RPMI7951 (cell line): ENCODE data around the gene ZNF341. TPM values are rescaled to one million over a fixed set of nuclear protein-coding genes. Genes with fewer than 3 reads are reported as not detected.

ENCODE experiments used
- DNase-seq: peaks from one replicate; pipeline ENCODE4 v3.0.0-alpha.2; 2012; ENCODE audit warnings: low read depth
- total RNA-seq: library from RNA; depleted of rRNA; stranded (reverse); fragments of >200 nt; shearing (Covaris generic); gene quantifications from 2 replicates; pipeline ENCODE4 v1.2.3, GENCODE V29; 2014; rRNA removed

ZNF341 gene
- total RNA-seq, 1 experiment from 2014 or later: 1.6 TPM

GRCh38 chr20:33841436-33841799 is 109.6 kb downstream of the ZNF341 start:
- no peak for DNase-seq

Other genes starting within 250 kb of the ZNF341 start
- 7.7 and 8.7 TPM in 2 replicates for gene CBFA2T2, start 241.9 kb upstream of the ZNF341 start, total RNA-seq
- gene C20orf144, start 69.7 kb upstream of the ZNF341 start, total RNA-seq: 0.24 and 0.39 TPM in 2 replicates
- 0.49 TPM in 1 of 2 replicates, not detected in the other for gene ACTL10, start 65.1 kb upstream of the ZNF341 start, total RNA-seq
- gene NECAB3, start 57.6 kb upstream of the ZNF341 start, total RNA-seq: 39.3 and 43.9 TPM in 2 replicates
- gene E2F1, start 45.6 kb upstream of the ZNF341 start, total RNA-seq: 28.7 and 33.3 TPM in 2 replicates
- 16.9 and 20.8 TPM in 2 replicates for gene PXMP4, start 11.7 kb upstream of the ZNF341 start, total RNA-seq
- 47.8 and 54.1 TPM in 2 replicates for gene CHMP4B, start 79.4 kb downstream of the ZNF341 start, total RNA-seq